ENCODE measurements around the gene NIM1K. TPM values are rescaled to one million over a fixed set of nuclear protein-coding genes. Genes with fewer than 3 reads are reported as not detected.

Gene NIM1K
- total RNA-seq, 1 experiment from 2014 or later: 0.26 TPM

- ChIA-PET CTCF (no interaction called here), POLR2A (ENCODE audit: unreplicated experiment) (interaction anchor here (0.6 kb wide), 2 partner anchors 13 to 1127 kb away, joined by 4 to 7 read pairs; no protein-coding TSS in a partner anchor)
- DNase-seq: no peak
- H3K27ac ChIP-seq: no peak overlapping the region
- H3K4me2 ChIP-seq: no peak overlapping the region
- no peak overlapping the region for H2AFZ ChIP-seq
- TF ChIP-seq EZH2 (IDR thresholded peaks at IDR 0.05; ENCODE audit: low read depth): no peak
- TF ChIP-seq, protein P1, sequence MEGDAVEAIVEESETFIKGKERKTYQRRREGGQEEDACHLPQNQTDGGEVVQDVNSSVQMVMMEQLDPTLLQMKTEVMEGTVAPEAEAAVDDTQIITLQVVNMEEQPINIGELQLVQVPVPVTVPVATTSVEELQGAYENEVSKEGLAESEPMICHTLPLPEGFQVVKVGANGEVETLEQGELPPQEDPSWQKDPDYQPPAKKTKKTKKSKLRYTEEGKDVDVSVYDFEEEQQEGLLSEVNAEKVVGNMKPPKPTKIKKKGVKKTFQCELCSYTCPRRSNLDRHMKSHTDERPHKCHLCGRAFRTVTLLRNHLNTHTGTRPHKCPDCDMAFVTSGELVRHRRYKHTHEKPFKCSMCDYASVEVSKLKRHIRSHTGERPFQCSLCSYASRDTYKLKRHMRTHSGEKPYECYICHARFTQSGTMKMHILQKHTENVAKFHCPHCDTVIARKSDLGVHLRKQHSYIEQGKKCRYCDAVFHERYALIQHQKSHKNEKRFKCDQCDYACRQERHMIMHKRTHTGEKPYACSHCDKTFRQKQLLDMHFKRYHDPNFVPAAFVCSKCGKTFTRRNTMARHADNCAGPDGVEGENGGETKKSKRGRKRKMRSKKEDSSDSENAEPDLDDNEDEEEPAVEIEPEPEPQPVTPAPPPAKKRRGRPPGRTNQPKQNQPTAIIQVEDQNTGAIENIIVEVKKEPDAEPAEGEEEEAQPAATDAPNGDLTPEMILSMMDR (conservative IDR thresholded peaks at IDR 0.05): no peak
- BruUV-seq (replicated peaks): no TSS peak
- H3K27me3 ChIP-seq (ENCODE audit: insufficient read depth, low read depth): no peaks in the 10 kb centered on the region
- H3K79me2 ChIP-seq (ENCODE audit: low read depth): peaks cover 6% of the 10 kb centered on the region; the same call in 1 of the 2 replicates
- H3K4me3 ChIP-seq: no peak overlapping the region
- H3K36me3 ChIP-seq (ENCODE audit: low read depth): peaks cover 8% of the 10 kb centered on the region; the same call in 1 of the 2 replicates
- H3K9me2 ChIP-seq (ENCODE audit: insufficient read depth): no peaks in the 10 kb centered on the region
- no peaks in the 10 kb centered on the region for H3K4me1 ChIP-seq (replicated peaks; ENCODE audit: insufficient read depth)
- H4K20me1 ChIP-seq (ENCODE audit: insufficient read depth): peaks cover 12% of the 10 kb centered on the region; the same call in 1 of the 2 replicates
- no peaks in the 10 kb centered on the region for H3K9me3 ChIP-seq (ENCODE audit: insufficient read depth, low read depth)
- intact Hi-C loops (cut with micrococcal nuclease; ENCODE audit: unreplicated experiment): no loop called here
- H3F3A ChIP-seq (ENCODE audit: insufficient read depth, low read depth): no peaks in the 10 kb centered on the region
Measured at GRCh38 chr5:43155394-43156096, 36.5 kb upstream of the NIM1K start.

DNA sequence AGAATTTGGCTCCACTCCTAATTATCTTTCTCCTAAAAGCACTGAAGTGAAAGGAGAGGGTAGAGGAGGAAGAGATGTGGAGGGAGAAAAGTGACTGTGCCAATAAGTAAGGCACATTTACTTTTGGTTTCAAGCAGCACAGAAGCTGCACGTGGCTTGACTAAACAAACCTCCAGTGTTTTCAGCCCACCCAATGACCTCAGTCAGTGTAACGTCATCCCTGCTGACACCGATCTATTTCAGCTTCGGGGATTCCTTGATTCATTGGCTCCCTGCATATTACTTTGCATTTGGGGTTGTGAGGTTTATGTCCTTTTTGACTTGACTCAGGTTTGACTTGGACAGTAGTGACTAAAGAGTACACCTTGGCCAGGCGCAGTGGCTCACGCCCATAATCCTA is 35.6 kb upstream of the NIM1K start:
- Histone ChIP-seq H3K9me3 (ENCODE audit: insufficient read depth, low read depth) (no peaks in the 10 kb centered on the region), H3F3A (ENCODE audit: insufficient read depth, low read depth) (no peaks in the 10 kb centered on the region), H3K79me2 (ENCODE audit: low read depth) (peaks cover 6% of the 10 kb centered on the region; the same call in 1 of the 2 replicates), H3K4me1 (replicated peaks; ENCODE audit: insufficient read depth) (no peaks in the 10 kb centered on the region), H3K4me3 (no peak overlapping the region), H4K20me1 (ENCODE audit: insufficient read depth) (peaks cover 12% of the 10 kb centered on the region; the same call in 1 of the 2 replicates), H3K9me2 (ENCODE audit: insufficient read depth) (no peaks in the 10 kb centered on the region), H3K27ac (no peak overlapping the region), H2AFZ (no peak overlapping the region), H3K4me2 (no peak overlapping the region), H3K27me3 (ENCODE audit: insufficient read depth, low read depth) (no peaks in the 10 kb centered on the region), H3K36me3 (ENCODE audit: low read depth) (peaks cover 5% of the 10 kb centered on the region)
- DNase-seq: no peak
- ChIA-PET CTCF (no interaction called here), POLR2A (ENCODE audit: unreplicated experiment) (no interaction called here)
- BruUV-seq (replicated peaks): no TSS peak
- no peak for TF ChIP-seq EZH2 (IDR thresholded peaks at IDR 0.05; ENCODE audit: low read depth)
- TF ChIP-seq, protein P1 (conservative IDR thresholded peaks at IDR 0.05): no peak
- intact Hi-C loops (cut with micrococcal nuclease; ENCODE audit: unreplicated experiment): no loop called here

GRCh38 chr5:43157068-43157467 is 35.0 kb upstream of the NIM1K start:
- no TSS peak for BruUV-seq (replicated peaks)
- ChIA-PET CTCF (no interaction called here), POLR2A (ENCODE audit: unreplicated experiment) (no interaction called here)
- Histone ChIP-seq H3K4me3 (no peak overlapping the region), H3K36me3 (ENCODE audit: low read depth) (peaks cover 11% of the 10 kb centered on the region), H3K9me2 (ENCODE audit: insufficient read depth) (no peaks in the 10 kb centered on the region), H3K27me3 (ENCODE audit: insufficient read depth, low read depth) (no peaks in the 10 kb centered on the region), H3K9me3 (ENCODE audit: insufficient read depth, low read depth) (no peaks in the 10 kb centered on the region), H3K27ac (no peak overlapping the region), H3K79me2 (ENCODE audit: low read depth) (peaks cover 6% of the 10 kb centered on the region; the same call in 1 of the 2 replicates), H3K4me1 (replicated peaks; ENCODE audit: insufficient read depth) (no peaks in the 10 kb centered on the region), H4K20me1 (ENCODE audit: insufficient read depth) (peaks cover 12% of the 10 kb centered on the region; the same call in 1 of the 2 replicates), H3K4me2 (no peak overlapping the region), H3F3A (ENCODE audit: insufficient read depth, low read depth) (no peaks in the 10 kb centered on the region), H2AFZ (no peak overlapping the region)
- intact Hi-C loops (cut with micrococcal nuclease; ENCODE audit: unreplicated experiment): no loop called here
- no peak for TF ChIP-seq EZH2 (IDR thresholded peaks at IDR 0.05; ENCODE audit: low read depth)
- TF ChIP-seq, protein P1 (conservative IDR thresholded peaks at IDR 0.05): no peak
- no peak for DNase-seq
